ENCODE results near the gene ESR2. TPM values are rescaled to one million over a fixed set of nuclear protein-coding genes. Genes with fewer than 3 reads are reported as not detected.
"Not testable (repeated sequence)": the region's sequence is repeated elsewhere in the genome, so short reads cannot be mapped to it uniquely, and the experiment has no call there.

ESR2 gene
- total RNA-seq, 4 donors from 2014 or later: 0.51 TPM; not detected in 3

GRCh38 chr14:64186231-64187129, 107.7 kb downstream of the ESR2 start:
- DNase-seq: no peak
- Histone ChIP-seq H3K27me3 (no peaks in the 10 kb centered on the region), H3K36me3 (peaks cover 0 to 44% of the 10 kb centered on the region in 2 donors)

GRCh38 chr14:64185184-64185583, 109.0 kb downstream of the ESR2 start:
- Histone ChIP-seq H3K4me3 (no peak overlapping the region), H3K27ac (no peak overlapping the region), H3K36me3 (peaks cover 0 to 38% of the 10 kb centered on the region in 2 donors), H3K27me3 (no peaks in the 10 kb centered on the region), H3K9me3 (no peaks in the 10 kb centered on the region), H3K4me1 (peaks cover 0 to 4% of the 10 kb centered on the region in 2 donors)
- no peak for DNase-seq
- intact Hi-C loops (cut with DNase I; ENCODE audit: low total_unique reads): no loop called here
- no peak for ATAC-seq
- in situ Hi-C loops (cut with MboI; ENCODE audit: low sequenced_read_pairs in 4 of 4): no loop called here
- TF ChIP-seq CTCF (IDR thresholded peaks at IDR 0.05 in 4 of 5, conservative IDR thresholded peaks at IDR 0.05 in 1 of 5) (no peak), POLR2A (IDR thresholded peaks at IDR 0.05) (no peak)

More at GRCh38 chr14:64186231-64187129, 107.7 kb downstream of the ESR2 start:
- no peak for TF ChIP-seq CTCF (IDR thresholded peaks at IDR 0.05 in 4 of 5, conservative IDR thresholded peaks at IDR 0.05 in 1 of 5)
- TF ChIP-seq POLR2A (IDR thresholded peaks at IDR 0.05): no peak
- in situ Hi-C loops (cut with MboI; ENCODE audit: low sequenced_read_pairs in 4 of 4): no loop called here
- intact Hi-C loops (cut with DNase I; ENCODE audit: low total_unique reads): no loop called here
- ATAC-seq: no peak
- H3K27ac ChIP-seq: no peak overlapping the region
- H3K4me1 ChIP-seq: peaks cover 0 to 4% of the 10 kb centered on the region in 2 donors
- H3K4me3 ChIP-seq: no peak overlapping the region
- no peaks in the 10 kb centered on the region for H3K9me3 ChIP-seq

- ATAC-seq (peak; percentile 56 to 65), DNase-seq (no peak)
- peaks cover 0 to 4% of the 10 kb centered on the region in 2 donors for H3K4me1 ChIP-seq
- no peak overlapping the region for H3K4me3 ChIP-seq
- in situ Hi-C loops (cut with MboI; ENCODE audit: low sequenced_read_pairs in 4 of 4): no loop called here
- H3K36me3 ChIP-seq: peaks cover 0 to 45% of the 10 kb centered on the region in 2 donors
- TF ChIP-seq POLR2A (IDR thresholded peaks at IDR 0.05): no peak
- H3K9me3 ChIP-seq: no peaks in the 10 kb centered on the region
- H3K27me3 ChIP-seq: no peaks in the 10 kb centered on the region
- H3K27ac ChIP-seq: peak overlapping the region in 2 of 4 donors; percentile 14 to 41
- intact Hi-C loops (cut with DNase I; ENCODE audit: low total_unique reads): no loop called here
Measured at GRCh38 chr14:64184103-64184729, 110.0 kb downstream of the ESR2 start.

- H3K27me3 ChIP-seq; H3K4me1 ChIP-seq; in situ Hi-C loops (cut with MboI; ENCODE audit: low sequenced_read_pairs in 4 of 4); DNase-seq; intact Hi-C loops (cut with DNase I; ENCODE audit: low total_unique reads); H3K4me3 ChIP-seq; H3K27ac ChIP-seq; ATAC-seq; H3K9me3 ChIP-seq: not testable (repeated sequence)
- H3K36me3 ChIP-seq: peaks cover 2 to 45% of the 10 kb centered on the region in 2 donors
Measured at GRCh38 chr14:64182908-64183307, 111.3 kb downstream of the ESR2 start.

GRCh38 chr14:64178814-64179213, 115.4 kb downstream of the ESR2 start:
- ATAC-seq (no peak), DNase-seq (no peak)
- Histone ChIP-seq H3K4me3 (no peak overlapping the region), H3K9me3 (no peaks in the 10 kb centered on the region), H3K36me3 (peaks cover 7 to 66% of the 10 kb centered on the region in 2 donors), H3K4me1 (no peaks in the 10 kb centered on the region), H3K27ac (no peak overlapping the region), H3K27me3 (no peaks in the 10 kb centered on the region)
- intact Hi-C loops (cut with DNase I; ENCODE audit: low total_unique reads) (no loop called here), in situ Hi-C loops (cut with MboI; ENCODE audit: low sequenced_read_pairs in 4 of 4) (no loop called here)
- TF ChIP-seq POLR2A (IDR thresholded peaks at IDR 0.05): no peak
- no peak for TF ChIP-seq CTCF (IDR thresholded peaks at IDR 0.05 in 4 of 5, conservative IDR thresholded peaks at IDR 0.05 in 1 of 5)
